ENCODE results near the gene RECQL5.

GRCh38 chr17:75607086-75607485, 59.9 kb downstream of the RECQL5 start:
- TF ChIP-seq POLR2AphosphoS5 (IDR thresholded peaks at IDR 0.05; ENCODE audit: low read depth, low read length) (no peak), POLR2A (IDR thresholded peaks at IDR 0.05; ENCODE audit: low read depth, low read length) (no peak)

Data from GM12891 (cell line).